Transverse colon (tissue), 4 donors: Measurements from ENCODE around the gene CFAP61. TPM values are rescaled to one million over a fixed set of nuclear protein-coding genes. Genes with fewer than 3 reads are reported as not detected.

Source experiments
- DNase-seq: peaks from one replicate; pipeline ENCODE4 v3.0.0-alpha.2; 2019
- H3K27ac ChIP-seq, 4 donors: fragments of 200-600 bp; sonication (generic); 2 replicates each; pipeline ENCODE4 v1.5.1; 2016 to 2018; ENCODE audit warnings: inconsistent platforms in 4 of 4
- H3K27me3 ChIP-seq: fragments of 200-600 bp; sonication (generic); 2 replicates; pipeline ENCODE4 v1.5.1; 2017; ENCODE audit warnings: inconsistent platforms
- H3K36me3 ChIP-seq, 4 donors: fragments of 200-600 bp; sonication (generic); 2 replicates each; pipeline ENCODE4 v1.5.1; 2017 to 2019; ENCODE audit warnings: inconsistent platforms in 4 of 4
- H3K4me1 ChIP-seq, 4 donors: fragments of 200-600 bp; sonication (generic); 2 replicates each; pipeline ENCODE4 v1.5.1; 2017 to 2020; ENCODE audit warnings: inconsistent platforms in 4 of 4
- H3K4me3 ChIP-seq, 4 donors: fragments of 200-600 bp; sonication (generic); 1 replicate in 1 of 4; 2 replicates in 3 of 4; pipeline versions ENCODE4 v1.5.1 to v1.6.1; 2017 to 2019; ENCODE audit warnings: inconsistent platforms in 4 of 4
- H3K9me3 ChIP-seq, 2 donors: fragments of 200-600 bp; sonication (generic); 2 replicates each; pipeline ENCODE4 v1.5.1; 2017 to 2019; ENCODE audit warnings: inconsistent platforms in 2 of 2
- EP300 ChIP-seq: sonication (generic); formaldehyde crosslinking; IDR thresholded peaks from one replicate; pipeline ENCODE4 v1.6.1; 2017; ENCODE audit warnings: antibody characterized with exemption, low read depth
- POLR2A ChIP-seq: fragments of 450-650 bp; IDR thresholded peaks from one replicate; pipeline ENCODE4 v1.6.1; 2016; ENCODE audit warnings: antibody characterized with exemption, mild to moderate bottlenecking, moderate library complexity
- POLR2AphosphoS5 ChIP-seq, 3 donors: sonication (generic); formaldehyde crosslinking; IDR thresholded peaks; one replicate each; pipeline ENCODE4 v1.6.1; 2016; ENCODE audit warnings: antibody characterized with exemption in 3 of 3
- whole genome bisulfite sequencing, 2 donors: methylation state at CpG; one replicate each; pipeline ENCODE4 v1.1.5; 2018; ENCODE audit warnings: low coverage in 1 of 2; 5-methylcytosine and 5-hydroxymethylcytosine counted together
- in situ Hi-C, 4 donors: fragments of 200-750 bp; cut with MboI; loops; one replicate each; pipeline versions ENCODE4 v1.15.0 to v1.15.1; 2017; ENCODE audit warnings: low sequenced_read_pairs in 3 of 4, low pct_ligation_motif_present in 1 of 4, low pct_unique_long_range_greater_than_20kb in 1 of 4
- intact Hi-C: fragments of 100-400 bp; cut with DNase I; formaldehyde crosslinking; loops from one replicate; pipeline ENCODE4 v1.15.1; 2023; ENCODE audit warnings: low total_unique reads
- total RNA-seq, 4 donors: library from RNA; depleted of rRNA; stranded (reverse); fragments of >200 nt; gene quantifications; one replicate each; pipeline ENCODE4 v1.1.0, GENCODE V29; 2016
- TF ChIP-seq, protein P1 (sequence below), 5 experiments: fragments of 200-600 bp in 3 of 5; fragments of 450-650 bp in 2 of 5; sonication (generic) in 3 of 5; IDR thresholded peaks; 1 replicate in 2 of 5; 2 replicates in 3 of 5; pipeline ENCODE4 v1.5.1; 2016 to 2017; ENCODE audit warnings: antibody characterized with exemption in 5 of 5, inconsistent platforms in 3 of 5, mild to moderate bottlenecking in 2 of 5, moderate library complexity in 1 of 5

CFAP61 gene
- total RNA-seq, 4 donors from 2014 or later = 0.27 TPM; not detected in 3

DNA sequence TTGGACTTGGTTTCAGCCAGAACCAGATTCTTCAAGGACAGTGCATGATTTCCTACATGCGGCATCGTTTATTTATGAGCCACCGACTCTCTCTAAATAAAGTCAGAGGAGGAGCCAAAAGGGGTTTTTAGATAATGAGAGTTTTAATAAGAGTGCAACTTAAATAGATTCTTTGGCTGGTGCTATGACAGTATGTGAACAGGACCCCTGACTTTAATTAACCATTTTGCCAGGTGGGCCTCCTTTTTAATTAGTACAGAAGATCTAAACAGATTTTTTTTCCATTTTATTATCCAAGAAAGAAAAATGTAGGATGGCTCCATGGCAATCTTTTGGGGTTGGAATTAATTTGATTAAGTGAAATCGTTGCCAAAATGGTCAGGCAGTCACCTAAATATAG, 240.8 kb downstream of the CFAP61 start:
- 72 to 81% methylated on average over 4 of the region's 4 CpGs for WGBS, 2 donors
- intact Hi-C loops = no loop called here
- Histone ChIP-seq H3K4me3 (no peak overlapping the region), H3K36me3 (no peaks in the 10 kb centered on the region), H3K27me3 (no peaks in the 10 kb centered on the region), H3K9me3 (no peaks in the 10 kb centered on the region), H3K27ac (no peak overlapping the region), H3K4me1 (no peaks in the 10 kb centered on the region)
- TF ChIP-seq POLR2A = no peak
- TF ChIP-seq EP300 = no peak
- TF ChIP-seq, protein P1, sequence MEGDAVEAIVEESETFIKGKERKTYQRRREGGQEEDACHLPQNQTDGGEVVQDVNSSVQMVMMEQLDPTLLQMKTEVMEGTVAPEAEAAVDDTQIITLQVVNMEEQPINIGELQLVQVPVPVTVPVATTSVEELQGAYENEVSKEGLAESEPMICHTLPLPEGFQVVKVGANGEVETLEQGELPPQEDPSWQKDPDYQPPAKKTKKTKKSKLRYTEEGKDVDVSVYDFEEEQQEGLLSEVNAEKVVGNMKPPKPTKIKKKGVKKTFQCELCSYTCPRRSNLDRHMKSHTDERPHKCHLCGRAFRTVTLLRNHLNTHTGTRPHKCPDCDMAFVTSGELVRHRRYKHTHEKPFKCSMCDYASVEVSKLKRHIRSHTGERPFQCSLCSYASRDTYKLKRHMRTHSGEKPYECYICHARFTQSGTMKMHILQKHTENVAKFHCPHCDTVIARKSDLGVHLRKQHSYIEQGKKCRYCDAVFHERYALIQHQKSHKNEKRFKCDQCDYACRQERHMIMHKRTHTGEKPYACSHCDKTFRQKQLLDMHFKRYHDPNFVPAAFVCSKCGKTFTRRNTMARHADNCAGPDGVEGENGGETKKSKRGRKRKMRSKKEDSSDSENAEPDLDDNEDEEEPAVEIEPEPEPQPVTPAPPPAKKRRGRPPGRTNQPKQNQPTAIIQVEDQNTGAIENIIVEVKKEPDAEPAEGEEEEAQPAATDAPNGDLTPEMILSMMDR (IDR thresholded peaks at IDR 0.05) = no peak
- no peak for TF ChIP-seq POLR2AphosphoS5 (IDR thresholded peaks at IDR 0.05)
- in situ Hi-C loops = no loop called here
- DNase-seq = no peak

DNA sequence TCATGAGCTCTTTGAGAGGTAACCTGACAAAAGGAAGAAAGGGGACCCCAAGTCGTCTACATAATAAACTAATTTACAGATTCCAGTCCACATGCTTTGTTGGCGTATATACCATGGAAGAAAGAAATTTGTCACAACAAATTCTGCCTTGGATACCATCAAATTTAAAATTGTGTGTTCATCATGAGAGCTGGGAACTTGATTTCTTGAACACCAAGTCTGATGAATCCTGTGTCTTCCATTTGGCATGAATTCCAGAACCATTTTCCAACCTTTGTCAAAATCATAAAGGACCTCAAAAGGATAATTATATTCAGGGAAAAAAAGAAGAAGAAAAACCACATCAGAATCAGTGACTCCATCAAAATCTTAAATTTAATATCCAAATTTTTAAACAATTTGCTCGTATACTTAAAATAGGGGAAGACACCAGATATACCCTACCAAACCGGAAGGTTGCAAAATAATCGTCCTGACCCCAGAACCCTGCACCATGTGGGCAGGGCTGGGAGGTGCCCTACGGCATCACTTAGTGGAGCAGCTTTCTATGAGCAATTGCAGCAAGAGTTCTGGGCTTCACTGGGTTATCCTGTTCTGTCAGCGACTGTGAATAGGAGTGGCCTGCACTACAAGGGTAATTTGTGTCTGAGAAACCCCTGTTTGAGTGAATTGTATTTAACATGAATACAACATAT, 241.5 kb downstream of the CFAP61 start:
- no peak overlapping the region for H3K4me3 ChIP-seq
- intact Hi-C loops (no loop called here), in situ Hi-C loops (no loop called here)
- WGBS, 2 donors = 81 to 89% methylated on average over 4 to 7 of the region's 7 CpGs
- H3K9me3 ChIP-seq = no peaks in the 10 kb centered on the region
- no peak for DNase-seq
- H3K27ac ChIP-seq = no peak overlapping the region
- TF ChIP-seq POLR2AphosphoS5 (IDR thresholded peaks at IDR 0.05) (no peak), EP300 (no peak), POLR2A (no peak)
- TF ChIP-seq, protein P1 (IDR thresholded peaks at IDR 0.05) = no peak
- H3K36me3 ChIP-seq = no peaks in the 10 kb centered on the region
- H3K27me3 ChIP-seq = no peaks in the 10 kb centered on the region
- no peaks in the 10 kb centered on the region for H3K4me1 ChIP-seq

DNA sequence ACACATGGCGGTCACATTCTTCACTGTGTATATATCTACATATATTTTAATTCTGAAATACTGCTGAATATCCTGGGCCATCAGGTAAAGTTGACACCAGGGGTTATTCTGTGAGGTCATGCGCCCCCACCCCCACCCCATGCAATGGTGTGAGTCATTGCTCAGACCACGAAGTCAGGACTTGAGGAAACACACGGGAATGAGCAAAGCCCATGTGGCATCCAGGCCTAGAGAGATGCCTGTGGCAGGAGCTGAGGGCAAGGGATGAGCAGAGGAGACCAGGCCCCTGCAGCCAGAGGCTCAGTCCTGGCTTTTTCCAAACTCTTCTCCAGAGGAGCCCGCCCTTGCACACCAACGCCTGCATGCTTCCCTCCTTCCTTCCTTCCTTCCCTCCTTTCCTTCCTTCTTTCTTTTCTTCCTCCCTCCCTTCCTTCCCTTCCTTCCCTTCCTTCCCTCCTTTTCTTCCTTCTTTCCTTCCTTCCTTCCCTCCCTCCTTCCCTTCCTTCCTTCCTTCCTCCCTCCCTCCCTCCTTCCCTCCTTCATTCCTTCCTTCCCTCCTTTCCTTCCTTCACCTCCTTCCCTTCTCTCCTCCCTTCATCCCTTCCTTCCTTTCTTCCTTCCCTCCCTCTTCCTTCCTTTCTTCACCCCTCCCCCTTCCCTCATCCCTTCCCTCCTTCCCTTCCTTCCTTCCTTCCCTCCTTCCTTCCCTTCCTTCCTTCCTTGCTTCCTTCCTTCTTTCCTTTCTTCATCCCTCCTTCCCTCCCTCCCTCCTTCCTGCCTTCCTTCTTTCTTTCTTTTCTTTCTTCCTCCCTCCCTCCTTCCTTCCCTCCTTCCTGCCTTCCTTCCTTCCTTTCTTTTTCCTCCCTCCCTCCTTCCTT, 243.5 kb downstream of the CFAP61 start:
- H3K4me3 ChIP-seq = no peak overlapping the region
- H3K9me3 ChIP-seq = no peaks in the 10 kb centered on the region
- H3K27me3 ChIP-seq = no peaks in the 10 kb centered on the region
- TF ChIP-seq EP300 (no peak), POLR2A (no peak)
- TF ChIP-seq, protein P1 (IDR thresholded peaks at IDR 0.05) = no peak
- in situ Hi-C loops (no loop called here), intact Hi-C loops (no loop called here)
- DNase-seq = no peak
- no peaks in the 10 kb centered on the region for H3K36me3 ChIP-seq
- H3K4me1 ChIP-seq = no peaks in the 10 kb centered on the region
- 77 to 84% methylated on average over 3 to 5 of the region's 6 CpGs for WGBS, 2 donors
- H3K27ac ChIP-seq = no peak overlapping the region

DNA sequence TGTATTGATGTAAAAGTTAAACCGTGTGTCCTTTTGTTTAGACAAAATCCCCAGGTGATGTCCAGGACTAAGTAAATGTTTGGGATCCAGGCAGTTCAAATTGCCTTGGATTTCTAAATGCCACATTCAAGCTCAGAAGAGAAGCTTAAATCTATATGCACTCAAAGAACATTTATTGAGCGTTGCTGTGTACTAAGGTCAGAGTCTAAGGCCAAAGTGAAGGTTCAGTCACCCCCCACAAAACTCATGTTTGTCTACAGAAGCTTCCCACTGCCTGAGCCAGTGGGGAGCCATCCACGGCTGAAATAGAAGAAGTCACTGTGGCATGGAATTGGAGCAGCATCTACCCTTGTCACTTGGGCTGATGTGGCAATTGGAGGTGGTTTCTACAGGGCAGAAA, 244.8 kb downstream of the CFAP61 start:
- Histone ChIP-seq H3K27ac (no peak overlapping the region), H3K4me3 (no peak overlapping the region), H3K9me3 (no peaks in the 10 kb centered on the region), H3K4me1 (no peaks in the 10 kb centered on the region), H3K27me3 (no peaks in the 10 kb centered on the region), H3K36me3 (no peaks in the 10 kb centered on the region)
- in situ Hi-C loops (no loop called here), intact Hi-C loops (no loop called here)
- DNase-seq = no peak
- 60 to 65% methylated on average over 1 to 3 of the region's 3 CpGs for WGBS, 2 donors
- TF ChIP-seq, protein P1 (IDR thresholded peaks at IDR 0.05) = no peak
- no peak for TF ChIP-seq EP300
- no peak for TF ChIP-seq POLR2A
- TF ChIP-seq POLR2AphosphoS5 (IDR thresholded peaks at IDR 0.05) = no peak
